Psoas muscle (tissue), 8 donors: ENCODE results near the gene AKR7A2. TPM values are rescaled to one million over a fixed set of nuclear protein-coding genes. Genes with fewer than 3 reads are reported as not detected.

ENCODE experiments used
- ATAC-seq, 4 donors: fragments of 200-7000 bp; cut with Tn5 transposase; one replicate each; pipeline ENCODE4 v1.9.1; 2020; ENCODE audit warnings: moderate library complexity in 3 of 4, mild to moderate bottlenecking in 2 of 4
- DNase-seq, 2 donors: peaks; one replicate each; pipeline ENCODE4 v3.0.0-alpha.2; 2020
- H3K27ac ChIP-seq: fragments of 200-600 bp; one replicate; pipeline ENCODE4 v1.8.0; 2022
- H3K27me3 ChIP-seq, 3 donors: fragments of 200-600 bp in 1 of 3; one replicate each; pipeline versions ENCODE4 v1.6.1 to v1.8.0; 2013 to 2022; ENCODE audit warnings: low read length in 2 of 3, mild to moderate bottlenecking in 2 of 3, moderate library complexity in 1 of 3; ENCODE audit not compliant: insufficient read depth in 3 of 3
- H3K36me3 ChIP-seq, 2 donors: fragments of 200-600 bp in 1 of 2; one replicate each; pipeline versions ENCODE4 v1.6.1 to v1.8.0; 2013 to 2022; ENCODE audit warnings: low read depth in 1 of 2, mild to moderate bottlenecking in 1 of 2, moderate library complexity in 1 of 2; ENCODE audit not compliant: insufficient read depth in 1 of 2
- H3K4me1 ChIP-seq: fragments of 200-600 bp; one replicate; pipeline ENCODE4 v1.8.0; 2022
- H3K4me3 ChIP-seq: fragments of 200-600 bp; one replicate; pipeline ENCODE4 v1.8.0; 2022; ENCODE audit warnings: mild to moderate bottlenecking
- H3K9me3 ChIP-seq: fragments of 200-600 bp; one replicate; pipeline ENCODE4 v1.8.0; 2022
- CTCF ChIP-seq: fragments of 200-600 bp; IDR thresholded peaks from one replicate; pipeline ENCODE4 v1.8.0; 2022; ENCODE audit warnings: antibody characterized with exemption
- WGBS, 3 donors: extraction: QIAGEN DNeasy Blood & Tissue Kit; methylation state at CpG; one replicate each; pipeline versions ENCODE4 v1.1.6 to v1.1.7; 2013; 5-methylcytosine and 5-hydroxymethylcytosine counted together
- intact Hi-C, 2 donors: fragments of 100-400 bp; cut with DNase I; formaldehyde crosslinking; loops; one replicate each; pipeline versions ENCODE4 v1.11.0 to v1.14.2; 2022
- polyA plus RNA-seq, 3 donors: library from polyadenylated mRNA; stranded (reverse); fragments of 200-250 nt; gene quantifications; one replicate each; pipeline ENCODE4 v1.2.3, GENCODE V29; 2013
- total RNA-seq, 4 donors: library from RNA; stranded (reverse); fragmentation: NEBNext Ultra II Directional in 2 of 4; extraction: Animal tissue kit (Norgen Biotek cat#: 25700) in 2 of 4; gene quantifications; one replicate each; pipeline versions ENCODE4 v1.2.1 to v1.2.4, GENCODE V29; 2021 to 2023
- donor health status: healthy with polysubstance abuse.
- donor health status: DM: no; HTN: no; CAD: no; lungs with moderate emphysema.
- donor health status: Bipolar disorder and iron deficiency.
- donor health status: healthy.
- donor health status: DM: yes; HTN: yes; CAD: no.
- donor health status: DM: no; HTN: no; CAD: no.
- donor health status: DM: no; HTN: no; CAD: no.
- donor health status: DM: yes; HTN: yes; CAD: no.

AKR7A2 gene
- total and polyA plus RNA-seq, 7 donors, result 24.6 to 52.2 (median 30.3) TPM

- 75 to 86% (median 77%) methylated on average over 8 of the region's 8 CpGs for WGBS, 3 donors
- no peaks in the 10 kb centered on the region for H3K4me1 ChIP-seq
- intact Hi-C loops, result no loop called here
- peaks cover 15 to 81% of the 10 kb centered on the region in 2 donors for H3K36me3 ChIP-seq
- DNase-seq (no peak), ATAC-seq (no peak)
- TF ChIP-seq CTCF, result no peak
- H3K9me3 ChIP-seq, result no peaks in the 10 kb centered on the region
- no peak overlapping the region for H3K27ac ChIP-seq
- no peak overlapping the region for H3K4me3 ChIP-seq
- no peaks in the 10 kb centered on the region for H3K27me3 ChIP-seq
These were observed 41.7 kb upstream of the AKR7A2 start for GRCh38 chr1:19353596-19353995.

- intact Hi-C loops, result no loop called here
- no peak overlapping the region for H3K4me3 ChIP-seq
- DNase-seq (no peak), ATAC-seq (no peak)
- no peaks in the 10 kb centered on the region for H3K9me3 ChIP-seq
- no peaks in the 10 kb centered on the region for H3K27me3 ChIP-seq
- TF ChIP-seq CTCF, result no peak
- 84 to 86% (median 85%) methylated on average over 14 of the region's 14 CpGs for WGBS, 3 donors
- peaks cover 15 to 81% of the 10 kb centered on the region in 2 donors for H3K36me3 ChIP-seq
- H3K27ac ChIP-seq, result no peak overlapping the region
- H3K4me1 ChIP-seq, result no peaks in the 10 kb centered on the region
These were observed 40.9 kb upstream of the AKR7A2 start for GRCh38 chr1:19352839-19353238.

GRCh38 chr1:19351873-19352272 lies 39.9 kb upstream of the AKR7A2 start:
- DNase-seq (peak in 1 of 2 donors; percentile 74), ATAC-seq (peak in 1 of 4 donors; percentile 20)
- 73 to 75% (median 74%) methylated on average over 10 of the region's 10 CpGs for WGBS, 3 donors
- Histone ChIP-seq H3K27me3 (no peaks in the 10 kb centered on the region), H3K27ac (no peak overlapping the region), H3K4me1 (no peaks in the 10 kb centered on the region), H3K36me3 (peaks cover 15 to 76% of the 10 kb centered on the region in 2 donors), H3K9me3 (no peaks in the 10 kb centered on the region), H3K4me3 (no peak overlapping the region)
- TF ChIP-seq CTCF, result no peak
- intact Hi-C loops, result no loop called here

GRCh38 chr1:19350566-19350965 lies 38.6 kb upstream of the AKR7A2 start:
- Histone ChIP-seq H3K36me3 (peaks cover 9 to 63% of the 10 kb centered on the region in 2 donors), H3K27ac (no peak overlapping the region), H3K9me3 (no peaks in the 10 kb centered on the region), H3K4me1 (no peaks in the 10 kb centered on the region), H3K27me3 (no peaks in the 10 kb centered on the region), H3K4me3 (no peak overlapping the region)
- DNase-seq (no peak), ATAC-seq (no peak)
- intact Hi-C loops, result no loop called here
- WGBS, 3 donors, result 96 to 98% (median 98%) methylated on average over 5 of the region's 5 CpGs
- no peak for TF ChIP-seq CTCF

GRCh38 chr1:19349999-19350398 lies 38.1 kb upstream of the AKR7A2 start:
- Histone ChIP-seq H3K27me3 (no peaks in the 10 kb centered on the region), H3K4me1 (no peaks in the 10 kb centered on the region), H3K9me3 (no peaks in the 10 kb centered on the region), H3K27ac (no peak overlapping the region), H3K36me3 (peaks cover 9 to 63% of the 10 kb centered on the region in 2 donors), H3K4me3 (no peak overlapping the region)
- intact Hi-C loops, result no loop called here
- no peak for ATAC-seq
- no peak for DNase-seq
- TF ChIP-seq CTCF, result no peak
- 89 to 92% (median 90%) methylated on average over 17 of the region's 17 CpGs for whole genome bisulfite sequencing, 3 donors
